Measurements from ENCODE around the gene PGPEP1.
"Not testable (repeated sequence)": the region's sequence is repeated elsewhere in the genome, so short reads cannot be mapped to it uniquely, and the experiment has no call there.

PGPEP1 gene

DNA sequence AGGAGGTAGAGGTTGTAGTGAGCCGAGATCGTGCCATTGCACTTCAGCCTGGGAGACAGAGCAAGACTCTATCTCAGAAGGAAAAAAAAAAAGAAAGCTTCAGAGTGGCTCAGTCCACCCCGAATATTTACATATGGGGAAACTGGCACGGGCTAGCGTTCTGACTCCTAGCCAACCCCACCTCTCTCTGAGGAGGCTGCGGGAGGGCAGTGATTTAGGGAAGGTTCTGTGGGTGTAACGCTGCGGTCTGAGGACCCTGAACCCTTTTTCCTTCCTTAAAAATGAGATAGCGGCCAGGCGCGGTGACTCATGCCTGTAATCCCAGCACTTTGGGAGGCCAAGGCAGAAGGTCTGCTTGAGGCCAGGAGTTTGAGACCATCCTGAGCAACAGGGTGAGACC lies 52.0 kb downstream of the PGPEP1 start:
- DNase-seq: no peak

DNA sequence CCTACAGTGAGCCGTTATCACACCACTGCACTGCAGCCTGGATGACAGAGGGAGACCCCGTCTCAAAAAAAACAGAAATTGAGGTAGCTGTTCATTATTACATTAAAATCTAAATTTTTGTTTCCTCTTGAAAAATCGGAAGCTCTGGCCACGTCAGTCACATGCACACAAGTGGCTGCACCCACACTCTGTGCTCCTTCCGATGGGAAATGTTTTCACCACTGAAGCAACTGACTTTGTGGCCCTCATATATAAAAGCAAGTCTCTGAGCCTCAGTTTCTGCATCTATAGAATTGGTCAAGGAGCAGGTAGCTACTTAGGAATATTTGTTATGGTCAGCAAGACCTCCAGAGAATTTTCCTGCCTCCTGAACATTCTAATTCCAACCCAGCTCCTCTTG lies 52.5 kb downstream of the PGPEP1 start:
- no peak for DNase-seq

DNA sequence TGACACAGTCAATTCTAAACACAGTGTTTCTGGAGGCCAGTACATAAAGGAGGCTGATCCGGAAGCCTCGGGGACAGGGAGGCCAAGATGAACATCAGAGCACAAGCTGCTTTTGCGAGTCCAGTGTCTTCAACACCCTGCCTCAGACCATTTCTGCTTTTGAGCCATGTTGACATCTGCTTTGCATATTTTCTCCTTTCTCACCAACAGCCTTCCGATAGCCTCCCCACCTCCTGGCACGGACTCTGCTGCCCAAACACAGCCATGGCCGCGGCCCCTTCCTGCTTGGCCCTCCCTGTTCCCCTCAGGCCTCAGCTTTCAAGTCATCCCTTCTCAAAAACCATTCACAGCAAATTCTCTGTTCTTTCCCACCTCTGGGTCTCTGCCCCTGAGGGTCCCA lies 53.4 kb downstream of the PGPEP1 start:
- no peak for DNase-seq

DNA sequence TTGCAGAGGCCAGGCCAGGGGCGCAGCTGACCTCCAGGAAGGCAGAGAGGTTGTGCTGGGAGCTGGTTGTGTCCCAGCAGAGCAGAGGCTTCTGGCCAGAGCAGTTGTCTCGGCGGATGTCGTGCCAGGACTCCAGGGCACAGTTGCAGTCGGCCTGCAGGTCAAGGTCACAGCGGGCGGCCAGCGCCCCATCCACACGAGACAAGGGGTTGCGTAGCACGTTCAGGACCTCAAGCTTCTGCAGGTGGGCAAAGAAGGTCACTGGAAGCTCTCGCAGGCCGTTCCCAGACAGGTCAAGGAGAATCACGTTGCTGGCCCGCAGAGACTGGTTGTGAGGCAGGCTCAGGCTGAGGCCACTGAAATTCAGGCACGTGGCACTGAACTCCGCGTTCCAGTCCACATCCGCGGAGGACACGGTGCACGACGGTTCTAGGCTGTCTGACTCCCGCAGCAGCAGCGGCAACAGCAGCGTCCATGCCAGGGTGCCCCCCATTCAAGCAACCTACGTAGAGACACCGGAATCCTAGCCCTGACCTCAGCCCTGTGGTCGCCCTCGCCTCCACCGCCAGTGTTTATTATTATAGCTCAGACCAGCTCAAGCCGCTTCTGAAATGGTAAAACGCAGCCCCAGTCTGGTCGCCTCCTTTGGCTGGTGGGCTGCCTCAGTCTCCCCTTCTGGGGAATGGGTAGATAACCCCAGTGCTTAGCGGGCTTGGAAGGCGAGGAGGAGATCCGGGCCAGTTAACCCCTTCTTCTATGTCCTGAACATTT lies 56.3 kb downstream of the PGPEP1 start:
- no peak for DNase-seq

DNA sequence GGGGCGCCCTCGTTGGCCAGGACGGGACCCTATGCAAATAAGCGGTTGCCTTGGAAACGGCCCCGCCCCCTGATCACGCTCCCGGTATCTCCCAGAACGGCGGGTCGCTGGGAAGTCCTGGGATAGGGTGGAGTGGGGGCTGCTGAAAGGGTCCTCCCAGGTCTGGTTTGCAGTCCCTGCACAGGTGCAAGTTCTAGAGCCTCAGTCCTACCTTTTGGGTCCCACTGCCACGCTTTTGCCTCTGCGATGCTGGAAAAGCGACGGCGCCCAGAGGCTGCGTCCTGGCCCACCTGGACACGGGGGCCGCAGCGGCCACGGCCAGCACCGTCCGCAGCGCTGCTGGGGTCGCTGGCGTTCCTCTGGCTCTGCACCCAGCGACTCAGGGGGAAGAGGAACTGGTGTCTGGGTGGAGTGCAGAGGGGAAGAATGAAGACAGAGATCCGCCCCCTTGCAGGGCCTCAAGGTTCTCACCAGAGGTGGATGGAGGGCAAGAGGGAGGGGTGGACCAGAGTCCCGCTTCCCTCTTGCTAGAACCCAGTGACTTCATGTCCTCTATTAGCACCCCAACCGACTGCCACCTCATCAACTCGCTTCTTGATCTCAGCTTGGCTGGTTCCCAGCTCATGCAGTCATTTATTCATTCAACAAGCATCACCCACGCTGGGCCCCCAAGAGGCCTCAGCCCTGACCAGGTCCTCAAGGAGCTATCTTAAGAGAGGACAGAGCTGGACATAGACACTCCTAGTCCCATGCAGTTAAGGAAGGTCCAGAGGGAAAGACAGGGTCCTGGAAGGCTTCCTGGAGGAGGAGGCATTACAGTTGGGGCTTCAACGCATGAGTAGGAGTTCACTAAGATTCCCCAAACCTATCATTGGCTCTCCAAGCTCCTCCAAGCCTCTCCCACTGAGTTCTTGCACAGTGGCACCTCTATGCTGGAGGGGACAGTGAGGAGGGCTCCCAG lies 57.1 kb downstream of the PGPEP1 start, which contains the start of gene LRRC25:
Gene LRRC25 (minus strand): TSS at position 381 of the 961 bp plus-strand sequence. CDS start 659 bp downstream, outside the sequence.
- DNase-seq: no peak

DNA sequence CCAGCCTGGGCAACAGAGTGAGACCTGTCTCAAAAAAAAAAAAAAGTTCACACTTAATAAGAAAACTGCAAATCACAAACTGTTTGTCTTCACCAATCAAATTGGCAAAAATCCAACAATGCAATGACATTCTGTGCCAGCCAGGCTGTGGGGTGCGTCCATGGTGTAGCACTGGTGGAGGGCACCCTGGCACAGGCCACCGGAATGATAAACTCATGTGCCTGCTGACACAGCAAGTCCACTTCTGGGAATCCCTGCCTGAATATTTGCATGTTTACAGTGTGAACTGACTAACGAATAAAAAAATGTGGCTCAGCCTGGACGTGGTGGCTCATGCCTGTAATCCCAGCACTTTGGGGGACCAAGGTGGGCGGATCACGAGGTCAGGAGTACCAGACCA lies 58.6 kb downstream of the PGPEP1 start:
- no peak for DNase-seq

DNA sequence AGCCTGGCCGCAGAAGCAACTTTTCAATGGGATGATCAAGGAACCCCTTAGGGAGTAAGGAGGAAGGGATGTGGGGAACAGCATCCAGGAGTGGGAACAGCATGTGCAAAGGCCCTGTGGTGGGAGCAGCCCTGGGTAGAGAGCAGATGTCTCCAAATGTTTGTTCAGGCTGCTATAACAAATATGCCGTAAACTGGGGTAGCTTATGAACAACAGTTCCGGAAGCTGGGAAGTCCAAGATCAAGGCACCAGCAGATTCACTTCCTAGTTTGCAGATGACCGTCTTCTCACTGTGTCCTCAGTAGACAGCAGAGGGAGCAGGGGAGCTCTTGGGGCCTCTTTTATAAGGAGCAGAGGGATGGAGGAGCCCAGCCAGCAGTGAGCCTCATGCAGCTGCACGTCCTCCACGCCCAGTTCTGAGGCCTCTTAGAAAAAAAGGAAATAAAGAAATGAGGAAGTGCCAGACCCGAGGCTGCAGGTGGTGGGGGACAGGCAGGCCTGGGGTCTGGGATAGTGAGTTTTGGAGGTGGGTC lies 61.2 kb downstream of the PGPEP1 start:
- peak; percentile 27 for DNase-seq

DNA sequence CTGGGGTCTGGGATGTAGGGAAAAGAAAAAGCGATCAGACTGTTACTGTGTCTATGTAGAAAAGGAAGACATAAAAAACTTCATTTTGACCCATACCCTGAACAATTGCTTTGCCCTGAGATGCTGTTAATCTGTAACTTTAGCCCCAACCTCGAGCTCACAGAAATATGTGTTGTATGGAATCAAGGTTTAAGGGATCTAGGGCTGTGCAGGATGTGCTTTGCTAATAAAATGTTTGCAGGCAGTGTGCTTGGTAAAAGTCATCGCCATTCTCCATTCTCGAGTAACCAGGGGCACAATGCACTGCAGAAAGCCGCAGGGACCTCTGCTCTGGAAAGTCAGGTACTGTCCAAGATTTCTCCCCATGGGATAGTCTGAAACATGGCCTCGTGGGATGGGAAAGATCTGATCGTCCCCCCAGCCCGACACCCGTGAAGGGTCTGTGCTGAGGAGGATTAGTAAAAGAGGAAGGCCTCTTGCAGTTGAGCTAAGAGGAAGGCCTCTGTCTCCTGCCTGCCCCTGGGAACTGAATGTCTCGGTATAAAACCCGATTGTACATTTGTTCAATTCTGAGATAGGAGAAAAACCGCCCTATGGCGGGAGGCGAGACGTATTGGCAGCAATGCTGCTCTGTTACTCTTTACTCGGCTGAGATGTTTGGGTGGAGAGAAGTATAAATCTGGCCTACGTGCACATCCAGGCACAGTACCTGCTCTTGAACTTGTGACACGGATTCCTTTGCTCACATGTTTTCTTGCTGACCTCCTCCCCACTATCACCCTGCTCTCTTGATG lies 62.3 kb downstream of the PGPEP1 start:
- DNase-seq: not testable (repeated sequence)

DNA sequence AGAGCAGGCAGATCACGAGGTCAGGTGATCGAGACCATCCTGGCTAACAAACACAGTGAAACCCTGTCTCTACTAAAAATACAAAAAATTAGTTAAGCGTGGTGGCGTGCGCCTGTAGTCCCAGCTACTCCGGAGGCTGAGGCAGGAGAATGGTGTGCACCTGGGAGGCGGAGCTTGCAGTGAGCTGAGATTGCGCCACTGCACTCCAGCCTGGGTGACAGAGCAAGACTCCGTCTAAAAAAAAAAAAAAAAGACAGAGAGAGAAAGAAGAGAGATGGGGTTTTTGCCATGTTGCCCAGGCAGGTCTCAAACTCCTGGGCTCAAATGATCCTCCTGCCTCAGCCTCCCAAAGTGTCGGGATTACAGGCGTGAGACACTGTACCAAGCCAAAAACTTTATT lies 65.4 kb downstream of the PGPEP1 start:
- DNase-seq: not testable (repeated sequence)

DNA sequence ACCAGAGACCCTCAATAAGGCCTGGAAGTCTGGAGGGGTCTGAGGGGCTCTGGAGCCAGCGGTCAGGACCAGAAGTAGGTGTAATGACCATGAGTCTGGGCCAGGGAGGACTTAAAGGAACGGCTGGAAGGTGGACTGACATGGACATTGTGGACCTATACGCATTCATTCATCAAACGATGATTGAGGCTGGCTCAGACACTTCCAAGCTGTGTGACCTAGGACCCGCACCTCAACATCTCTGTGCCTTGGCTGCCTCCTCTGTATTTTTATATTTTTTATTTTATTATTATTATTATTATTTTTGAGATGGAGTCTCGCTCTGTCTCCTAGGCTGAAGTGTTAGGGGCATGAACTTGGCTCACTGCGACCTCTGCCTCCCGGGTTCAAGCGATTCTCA lies 66.4 kb downstream of the PGPEP1 start:
- no peak for DNase-seq

DNA sequence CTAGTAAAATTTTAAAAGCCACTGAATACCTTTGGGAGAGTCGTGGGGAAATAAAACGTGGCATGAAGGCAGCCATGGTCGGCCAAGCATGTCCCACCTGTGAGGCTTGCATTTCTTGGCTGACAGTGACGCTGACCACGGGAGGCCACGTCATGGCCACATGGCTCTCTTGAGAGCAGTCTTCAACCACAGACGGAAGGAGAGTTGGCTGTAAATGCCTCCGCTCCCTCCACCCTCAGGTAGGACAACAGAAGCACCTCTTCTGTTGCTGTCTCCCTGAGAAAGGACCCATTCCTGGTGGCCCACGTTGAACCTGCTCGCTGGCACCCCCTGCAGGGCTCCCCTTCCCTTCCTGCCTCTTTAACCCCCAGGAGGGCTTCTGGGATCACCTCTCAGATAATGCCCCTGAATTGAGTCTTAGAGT lies 67.7 kb downstream of the PGPEP1 start:
- DNase-seq: no peak

DNA sequence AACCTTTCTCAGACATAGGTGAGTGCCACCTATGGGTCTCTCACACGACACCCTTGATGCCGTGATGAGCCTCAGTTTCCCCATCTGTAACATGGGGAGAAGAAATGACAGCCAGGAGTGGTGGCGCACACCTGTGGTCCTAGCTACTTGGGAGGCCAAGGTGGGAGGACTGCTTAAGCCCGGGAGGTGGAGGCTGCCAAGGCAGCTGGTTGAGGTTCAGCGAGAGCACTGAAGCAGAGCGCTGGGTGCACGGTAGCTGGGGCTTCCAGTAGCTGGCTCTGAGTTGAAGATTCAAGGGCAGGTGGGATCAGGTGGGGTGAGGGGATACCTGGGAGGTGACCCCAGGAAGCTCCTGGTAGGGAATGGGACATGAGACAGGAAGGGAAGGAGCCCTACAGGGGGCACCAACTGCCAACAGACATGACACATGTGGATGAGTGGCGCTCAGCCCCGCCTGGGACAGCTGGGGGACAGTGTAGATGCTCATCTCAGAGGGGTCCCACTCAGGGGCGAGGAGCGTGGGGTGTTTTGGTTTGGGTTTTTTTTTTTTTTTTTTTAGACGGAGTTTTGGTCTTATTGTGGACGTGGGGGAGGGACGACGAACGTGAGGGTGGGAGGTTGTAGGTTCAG lies 72.3 kb downstream of the PGPEP1 start:
- no peak for DNase-seq

DNA sequence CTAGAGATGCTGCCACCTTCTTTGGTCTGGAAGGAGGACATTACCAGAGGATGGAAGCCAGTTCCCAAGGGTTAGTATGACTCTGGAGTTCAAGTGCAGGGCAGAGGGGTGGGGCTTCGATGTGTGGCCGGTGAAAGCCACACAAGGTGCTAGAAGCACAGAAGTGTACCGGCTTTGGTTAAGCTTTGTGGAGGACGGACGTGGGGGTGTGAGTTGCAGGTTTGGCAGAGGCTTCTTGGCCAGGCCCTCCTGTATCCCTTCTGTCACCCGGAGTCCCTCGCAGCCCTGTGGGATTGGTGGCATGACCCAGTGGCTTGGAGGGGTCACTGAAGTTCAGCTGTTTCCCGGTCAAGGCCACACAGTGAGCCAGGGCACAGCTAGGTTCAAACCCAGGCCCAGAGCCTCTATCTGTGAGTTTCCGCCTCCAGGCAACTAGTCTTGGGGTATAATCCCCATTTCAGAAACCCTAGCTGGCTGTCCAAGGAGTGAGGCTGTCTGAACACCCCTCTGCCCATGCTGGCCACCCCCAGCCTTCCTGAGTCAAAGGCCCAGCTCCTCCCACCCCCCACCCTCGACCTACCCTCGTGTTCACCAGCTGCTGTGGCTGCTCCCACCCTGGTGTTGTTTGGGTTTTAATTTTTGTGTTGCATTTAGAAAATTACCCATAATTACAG lies 74.2 kb downstream of the PGPEP1 start:
- DNase-seq: no peak

DNA sequence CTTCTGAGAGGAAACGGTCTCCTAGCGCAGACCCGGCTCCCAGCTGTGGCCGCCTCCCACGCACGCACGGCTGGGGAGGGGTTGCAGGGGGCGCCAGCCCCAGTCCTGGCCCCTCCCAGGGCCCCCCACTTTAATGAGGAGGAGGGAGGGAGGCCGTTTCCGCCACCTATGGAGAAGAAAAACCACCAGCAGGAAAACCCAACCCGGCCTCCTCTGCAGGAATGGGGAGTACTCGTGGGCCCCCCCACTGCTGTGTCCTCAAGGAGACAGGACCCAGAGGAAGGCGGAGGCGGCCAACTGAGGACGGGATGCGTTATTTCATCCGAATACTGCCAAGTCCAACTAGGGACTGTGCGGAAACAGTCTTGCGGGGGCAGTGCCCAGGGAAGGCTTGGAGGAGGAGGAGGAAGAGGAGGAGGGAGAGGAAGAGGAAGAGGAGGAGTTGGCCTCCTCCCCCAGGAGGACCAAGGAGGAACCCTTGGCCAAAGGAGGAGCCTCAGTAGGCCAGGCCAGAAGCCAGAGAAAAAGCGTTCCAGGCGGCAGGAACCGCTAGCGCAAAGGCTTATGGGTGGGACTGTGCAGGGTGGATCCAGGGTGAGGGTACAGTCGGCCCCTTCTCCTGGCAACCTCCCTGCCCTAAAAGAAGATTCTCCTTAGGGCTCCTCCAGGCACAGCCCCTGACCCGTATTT lies 74.9 kb downstream of the PGPEP1 start:
- DNase-seq: no peak

DNA sequence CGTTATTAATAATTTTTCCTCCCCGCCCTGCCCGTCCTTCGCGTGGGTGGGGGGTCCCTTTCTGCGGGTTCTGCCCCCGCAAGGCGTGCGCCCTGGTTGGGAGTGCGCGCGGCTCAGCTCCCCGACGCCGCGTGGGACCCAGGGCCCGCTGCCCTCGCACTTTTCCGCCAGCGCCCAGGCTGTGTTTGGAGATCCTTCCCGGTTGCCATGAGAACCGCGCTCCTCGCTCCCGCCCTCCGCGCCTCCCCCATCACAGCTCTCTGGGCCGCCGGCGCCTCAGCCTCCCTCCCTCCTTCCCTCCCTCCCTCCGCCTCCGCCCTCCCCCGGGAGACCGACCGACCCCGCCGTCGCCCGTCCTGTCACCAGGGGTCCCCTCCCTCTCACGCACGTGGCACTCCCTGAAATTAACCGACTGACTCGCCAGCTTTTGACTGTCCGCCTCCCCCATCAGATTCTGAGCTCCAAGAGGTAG lies 76.4 kb downstream of the PGPEP1 start:
- DNase-seq: peak; percentile 48

DNA sequence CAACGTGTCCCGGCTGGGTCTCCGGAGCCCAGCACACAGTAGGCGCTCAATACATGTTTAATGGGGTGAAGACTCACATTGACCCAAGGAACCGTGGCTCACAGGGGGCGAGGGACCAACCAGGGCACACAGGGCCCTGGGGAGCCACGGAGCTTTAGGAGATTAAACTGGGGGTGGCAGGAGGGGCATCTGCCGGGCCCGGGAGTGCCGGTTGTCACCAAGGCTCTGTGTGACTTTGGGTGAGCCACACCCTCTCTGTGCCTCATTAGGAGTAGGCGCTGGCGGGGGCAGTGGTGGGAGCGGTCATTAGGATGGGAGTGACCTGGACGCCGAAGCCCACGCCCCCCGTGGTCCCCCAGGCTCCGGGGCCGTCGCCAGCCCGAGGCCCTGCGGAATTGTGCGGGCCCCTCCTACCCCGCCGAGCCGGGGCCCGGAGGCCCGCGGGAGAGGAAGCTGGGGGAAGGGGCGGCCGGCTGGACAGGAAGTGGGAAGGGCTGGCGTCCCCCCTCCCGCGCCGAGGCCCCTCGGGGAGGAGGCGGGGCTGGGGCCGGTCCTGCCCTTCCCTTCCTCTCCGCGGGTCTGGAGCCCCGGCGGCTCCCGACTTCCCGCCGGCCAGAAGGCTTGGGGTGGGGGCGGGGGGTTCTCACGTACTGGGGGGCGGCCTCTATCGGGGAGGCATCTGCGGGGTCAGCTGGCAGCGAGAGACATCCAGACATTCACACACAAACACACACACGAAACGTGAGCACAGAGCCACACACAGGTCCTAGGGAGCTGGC lies 77.0 kb downstream of the PGPEP1 start:
- DNase-seq: no peak

DNA sequence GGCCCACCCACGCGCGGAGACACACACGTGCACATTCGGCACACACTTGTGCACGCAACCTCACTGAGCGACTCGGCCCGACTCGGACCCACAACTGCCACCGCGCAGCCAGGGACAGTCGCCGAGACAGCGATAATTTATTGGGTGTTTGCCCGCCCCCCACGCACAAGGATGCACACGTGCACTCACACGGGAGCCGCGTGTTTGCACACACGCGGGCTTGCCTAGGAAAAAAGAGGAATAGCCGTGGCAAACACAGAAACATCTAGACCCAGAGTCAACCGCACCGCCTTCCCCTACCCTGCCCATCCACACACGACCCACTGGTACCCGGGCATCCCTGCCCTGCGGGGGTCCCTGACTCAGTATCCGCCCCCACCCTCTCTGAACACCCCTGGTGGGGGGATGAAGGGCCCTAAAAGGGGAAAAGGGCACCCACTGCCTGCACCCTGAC lies 77.7 kb downstream of the PGPEP1 start:
- no peak for DNase-seq

DNA sequence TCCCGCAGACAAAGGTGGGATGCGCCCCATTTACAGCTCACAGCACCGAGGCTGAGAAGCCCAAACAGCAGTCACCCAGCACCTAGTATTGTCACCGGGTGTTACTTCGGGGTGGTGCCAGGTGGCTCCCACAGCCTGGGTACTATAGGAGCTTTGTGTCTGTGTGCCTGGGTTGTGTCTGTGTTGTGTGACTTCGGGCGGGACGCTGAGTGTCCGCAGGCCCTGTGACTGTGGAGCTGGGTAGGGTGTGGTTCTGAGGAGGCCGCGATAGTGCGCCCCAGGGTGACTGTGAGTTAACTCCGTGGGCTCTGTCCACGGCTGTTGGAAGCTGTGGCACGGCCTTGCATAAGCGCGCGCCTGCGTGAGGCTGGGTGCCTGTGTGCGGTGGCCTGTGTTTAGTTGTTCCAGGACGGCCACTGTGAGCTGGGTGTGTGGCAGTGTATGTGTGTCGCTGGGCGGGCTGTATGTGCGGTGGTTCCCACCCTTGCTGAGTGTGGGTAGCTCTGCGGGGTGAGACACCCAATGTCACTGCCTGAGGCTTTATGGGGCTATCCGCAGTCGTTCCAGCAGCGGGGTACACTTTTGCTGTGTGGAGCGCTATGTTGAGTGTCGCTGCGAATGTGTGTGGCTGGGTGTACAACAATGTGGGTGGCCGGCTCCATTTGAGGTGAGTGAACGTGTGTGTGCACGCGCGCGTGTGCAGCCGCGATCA lies 78.2 kb downstream of the PGPEP1 start:
- DNase-seq: no peak

DNA sequence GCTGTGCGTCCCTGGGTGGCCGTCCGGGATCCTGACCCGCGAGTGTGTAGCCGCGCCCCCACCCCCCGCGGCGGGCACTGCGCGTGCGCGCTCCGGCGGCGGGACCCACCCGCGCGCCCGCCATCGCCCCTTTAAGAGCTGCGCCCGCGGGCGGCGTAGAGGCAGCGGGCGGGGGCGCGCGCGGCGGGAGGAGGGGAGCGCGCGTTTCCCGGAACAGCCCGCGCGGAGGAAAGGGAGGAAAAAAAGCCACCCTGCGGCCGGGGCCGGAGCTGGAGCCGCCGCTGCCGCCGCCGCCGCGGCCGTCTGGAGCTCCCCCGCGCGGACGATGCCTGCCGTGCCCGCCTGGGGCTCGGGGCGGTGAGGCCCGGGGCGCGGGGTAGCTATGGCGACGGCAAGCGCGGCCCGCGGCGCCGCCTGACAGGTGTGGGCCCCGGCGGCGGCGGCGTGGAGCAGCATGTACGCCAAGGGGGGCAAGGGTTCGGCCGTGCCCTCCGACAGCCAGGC lies 78.8 kb downstream of the PGPEP1 start, which contains the start of gene SSBP4:
Gene SSBP4 (plus strand): TSS at position 204 of the 504 bp plus-strand sequence. CDS start 251 bp downstream, at position 455.
- DNase-seq: no peak

Data from DMS 273 treated with DMSO at 0.1 percent for 48 hours (cell line).